HG03575 (cell line): ENCODE data around the gene CHRNB1.
A peak's percentile ranks its signal among the peaks of the same experiment; 100 is the strongest.
"Not testable (repeated sequence)": the region's sequence is repeated elsewhere in the genome, so short reads cannot be mapped to it uniquely, and the experiment has no call there.

Experiments used
- ATAC-seq: cut with Tn5 transposase; IDR thresholded peaks from one replicate; pipeline ENCODE4 v1.9.1; 2021; ENCODE audit not compliant: unreplicated experiment, insufficient number of reproducible peaks, low FRiP score; ENCODE audit errors: extremely low read depth

The CHRNB1 gene

DNA sequence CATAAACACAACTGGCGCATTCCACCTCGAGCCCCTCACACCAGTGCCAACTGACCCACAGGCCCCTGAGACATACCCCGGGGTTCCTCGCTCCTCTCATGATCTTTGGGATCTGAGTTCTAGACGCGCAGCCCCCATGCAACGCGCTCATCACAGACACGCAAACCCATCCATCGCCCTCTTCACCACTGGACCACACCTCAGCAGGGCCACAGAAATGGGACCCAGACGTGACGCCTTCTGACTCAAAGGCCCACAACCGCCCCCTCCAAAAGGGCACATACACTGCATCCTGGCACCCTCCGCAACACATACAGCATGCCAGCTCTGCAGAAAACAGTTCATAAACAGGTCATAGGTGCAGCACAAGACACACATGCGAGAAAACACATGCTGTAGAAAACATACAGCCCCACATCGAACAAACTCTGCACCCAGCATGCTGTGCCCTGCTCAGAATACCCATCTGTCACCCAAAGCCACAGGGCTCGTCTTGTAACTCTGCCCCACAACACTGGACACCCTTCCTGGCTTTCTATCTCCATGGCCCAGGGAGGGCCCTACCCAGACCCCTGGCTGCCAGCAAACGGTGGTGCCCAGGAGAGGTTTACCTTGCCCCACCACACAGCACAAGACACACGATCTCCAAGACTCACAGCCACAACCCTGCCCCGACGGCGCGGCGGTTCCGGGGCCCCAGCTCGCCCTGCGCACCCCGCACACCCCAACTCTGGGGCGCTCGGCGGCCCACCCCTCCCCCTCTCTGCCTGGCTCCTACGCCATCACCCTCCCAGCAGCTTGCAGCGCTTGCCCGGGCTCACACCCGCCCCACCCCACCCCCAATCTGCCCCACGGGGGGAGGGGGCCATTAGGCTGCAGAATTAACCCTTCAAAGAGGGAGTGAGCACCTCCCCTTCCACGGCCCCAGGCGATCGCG lies 33.7 kb downstream of the CHRNB1 start:
- no peak for ATAC-seq

DNA sequence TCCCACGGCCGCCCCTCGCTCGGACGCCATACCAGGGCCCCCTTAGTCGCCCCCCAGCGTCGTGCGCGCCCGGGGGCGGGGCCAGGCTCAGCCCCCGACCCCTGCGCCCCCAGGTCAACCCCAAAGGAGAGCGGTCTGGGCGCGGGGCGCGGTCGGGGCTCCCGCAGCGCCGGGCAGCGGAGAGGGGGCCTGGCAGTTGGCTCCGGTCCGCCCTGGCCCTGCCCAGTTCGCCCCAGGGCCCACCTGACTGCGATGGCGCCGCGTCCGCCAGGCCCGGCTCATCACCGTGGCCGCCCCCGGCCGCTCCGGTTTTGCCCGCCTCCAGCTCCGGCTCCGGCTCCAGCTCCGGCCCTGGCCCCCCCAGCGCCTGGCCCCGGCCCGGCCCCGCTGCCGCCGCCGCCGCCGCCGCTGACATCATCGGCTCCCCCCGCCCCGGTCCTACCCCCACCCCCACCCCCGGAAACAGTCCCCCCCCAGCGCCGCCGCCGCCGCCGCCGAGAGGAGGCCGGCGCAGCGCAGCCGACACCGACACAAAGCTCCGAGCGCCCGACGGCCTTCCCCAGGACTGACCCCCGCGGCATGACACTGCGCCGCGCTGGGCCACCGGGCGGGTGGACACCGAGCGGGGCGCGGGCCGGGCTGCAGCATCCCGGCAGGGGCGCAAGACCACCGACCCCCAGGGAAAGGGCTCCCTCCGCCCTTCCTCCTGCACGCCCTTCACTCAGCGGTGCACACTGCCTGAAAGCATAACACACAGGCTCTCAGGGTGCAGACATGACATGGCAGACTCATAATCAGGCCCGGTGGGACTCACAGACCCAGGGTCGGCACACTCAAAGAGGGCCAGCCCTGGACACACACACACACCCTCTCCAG lies 34.6 kb downstream of the CHRNB1 start, which contains the start of gene ZBTB4:
TSS of gene ZBTB4 (minus strand) at position 419 of the 876 bp plus-strand sequence. CDS start 12,830 bp downstream, outside the sequence.
- ATAC-seq, result no peak

DNA sequence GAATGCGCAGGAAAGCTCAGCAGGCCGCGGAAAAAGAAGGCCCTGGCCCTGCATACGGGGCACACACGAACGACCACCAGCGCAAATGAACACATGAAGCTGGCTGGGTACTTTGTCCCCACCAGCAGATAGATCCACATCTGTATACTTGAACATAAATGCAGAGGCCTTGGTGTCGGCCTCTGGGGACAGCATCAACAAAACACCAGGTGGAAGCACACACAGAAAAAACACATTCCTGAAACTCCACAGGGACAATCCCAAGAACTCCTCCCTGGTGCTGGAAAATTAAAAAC lies 35.2 kb downstream of the CHRNB1 start:
- no peak for ATAC-seq

DNA sequence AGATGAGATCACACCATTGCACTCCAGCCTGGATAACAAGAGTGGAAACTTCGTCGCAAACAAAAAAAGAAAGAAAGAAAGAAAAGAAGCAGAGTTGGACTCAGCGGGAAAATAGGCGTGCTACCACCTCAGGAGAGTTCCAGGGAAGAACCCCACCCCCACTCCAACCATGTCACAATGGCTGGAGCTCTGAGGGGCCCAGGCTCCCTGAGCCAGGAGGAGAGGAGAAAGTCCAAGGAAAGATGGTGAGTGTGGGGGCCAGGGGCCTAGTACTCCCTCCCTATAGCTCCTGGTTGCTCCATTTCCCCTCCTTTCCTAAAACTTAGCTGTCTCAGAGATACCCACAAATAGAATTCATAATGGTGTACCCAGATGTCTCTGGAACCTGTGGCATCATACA lies 36.4 kb downstream of the CHRNB1 start, which contains the start of gene SLC35G6:
TSS of gene SLC35G6 (plus strand) at position 172 of the 400 bp plus-strand sequence. CDS start at position 243, 71 bp downstream.
- ATAC-seq, result not testable (repeated sequence)

DNA sequence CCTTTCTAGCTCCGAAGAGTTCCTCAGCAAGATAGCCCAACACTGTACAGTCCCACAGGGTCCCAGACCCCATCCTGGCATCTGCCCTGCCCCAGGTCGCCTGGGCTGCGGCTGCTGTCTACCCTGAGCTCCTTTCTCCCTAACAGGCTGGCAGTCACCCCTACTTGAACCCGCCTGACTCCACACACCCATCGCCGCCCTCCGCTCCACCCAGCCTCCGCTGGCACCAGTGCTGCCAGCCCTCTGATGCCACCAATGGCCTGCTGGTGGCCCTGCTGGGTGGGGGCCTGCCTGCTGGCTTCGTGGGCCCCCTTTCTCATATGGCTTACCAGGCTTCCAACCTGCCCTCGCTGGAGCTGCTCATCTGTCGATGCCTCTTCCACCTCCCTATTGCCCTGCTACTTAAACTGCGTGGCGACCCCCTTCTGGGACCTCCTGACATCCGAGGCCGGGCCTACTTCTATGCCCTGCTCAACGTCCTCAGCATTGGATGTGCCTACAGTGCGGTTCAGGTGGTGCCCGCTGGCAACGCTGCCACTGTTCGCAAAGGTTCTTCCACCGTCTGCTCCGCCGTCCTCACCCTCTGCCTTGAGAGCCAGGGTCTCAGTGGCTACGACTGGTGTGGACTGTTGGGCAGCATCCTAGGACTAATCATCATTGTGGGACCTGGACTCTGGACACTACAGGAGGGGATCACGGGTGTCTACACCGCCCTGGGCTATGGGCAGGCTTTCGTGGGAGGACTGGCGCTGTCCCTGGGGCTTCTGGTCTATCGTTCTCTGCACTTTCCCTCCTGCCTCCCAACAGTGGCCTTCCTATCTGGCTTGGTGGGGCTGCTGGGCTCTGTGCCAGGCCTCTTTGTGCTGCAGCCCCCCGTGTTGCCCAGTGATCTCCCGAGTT lies 37.2 kb downstream of the CHRNB1 start:
- ATAC-seq, result not testable (repeated sequence)

DNA sequence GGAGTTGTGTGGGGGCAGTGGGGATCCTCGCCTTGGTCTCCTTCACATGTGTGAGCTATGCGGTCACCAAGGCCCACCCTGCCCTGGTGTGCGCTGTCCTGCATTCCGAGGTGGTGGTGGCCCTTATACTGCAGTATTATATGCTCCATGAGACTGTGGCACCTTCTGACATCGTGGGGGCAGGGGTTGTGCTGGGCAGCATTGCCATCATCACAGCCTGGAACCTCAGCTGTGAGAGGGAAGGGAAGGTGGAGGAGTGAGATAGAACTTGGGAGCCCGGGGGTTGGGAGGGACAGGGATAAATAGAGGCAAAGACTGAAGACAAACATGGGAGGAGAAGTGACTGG lies 37.9 kb downstream of the CHRNB1 start:
- not testable (repeated sequence) for ATAC-seq

DNA sequence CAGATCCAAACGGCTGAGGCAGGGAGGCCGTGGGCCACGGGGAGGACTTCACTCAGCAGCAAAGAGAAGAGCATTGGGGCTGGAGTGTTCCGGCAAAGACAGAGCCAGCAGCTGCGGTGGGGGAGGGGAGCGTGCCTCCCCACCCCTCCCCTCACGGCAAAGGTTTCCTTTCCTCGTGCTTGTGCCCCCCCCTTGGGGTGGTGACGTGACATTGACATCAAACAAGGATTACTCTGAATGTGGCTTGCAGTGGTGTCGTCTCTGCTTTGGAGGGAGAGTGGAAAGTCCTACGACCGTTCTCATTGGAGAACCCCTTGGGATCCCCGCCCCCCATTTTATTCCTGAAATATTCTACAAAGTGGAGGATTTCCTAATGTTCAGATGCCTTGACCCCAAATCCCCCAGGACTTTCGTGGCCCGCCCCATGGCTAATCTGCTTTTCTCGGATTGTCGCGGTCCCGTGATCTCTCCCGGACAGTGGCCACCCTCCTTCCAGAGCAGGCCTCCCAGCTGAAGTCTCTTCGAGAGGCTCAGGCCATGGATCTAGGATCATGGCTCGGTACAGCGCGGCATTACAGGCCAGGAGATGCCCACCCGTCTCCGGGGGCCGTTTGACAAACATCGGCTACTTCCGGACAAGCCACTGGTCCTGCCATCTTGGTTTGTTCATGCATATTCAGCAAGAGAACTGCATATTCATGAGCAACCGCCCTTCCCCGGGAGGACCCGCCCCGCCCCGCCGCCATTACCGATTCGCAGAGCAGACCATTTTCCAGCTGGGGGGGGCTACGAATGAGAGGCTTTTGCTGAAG lies 38.6 kb downstream of the CHRNB1 start:
- ATAC-seq, result no peak

DNA sequence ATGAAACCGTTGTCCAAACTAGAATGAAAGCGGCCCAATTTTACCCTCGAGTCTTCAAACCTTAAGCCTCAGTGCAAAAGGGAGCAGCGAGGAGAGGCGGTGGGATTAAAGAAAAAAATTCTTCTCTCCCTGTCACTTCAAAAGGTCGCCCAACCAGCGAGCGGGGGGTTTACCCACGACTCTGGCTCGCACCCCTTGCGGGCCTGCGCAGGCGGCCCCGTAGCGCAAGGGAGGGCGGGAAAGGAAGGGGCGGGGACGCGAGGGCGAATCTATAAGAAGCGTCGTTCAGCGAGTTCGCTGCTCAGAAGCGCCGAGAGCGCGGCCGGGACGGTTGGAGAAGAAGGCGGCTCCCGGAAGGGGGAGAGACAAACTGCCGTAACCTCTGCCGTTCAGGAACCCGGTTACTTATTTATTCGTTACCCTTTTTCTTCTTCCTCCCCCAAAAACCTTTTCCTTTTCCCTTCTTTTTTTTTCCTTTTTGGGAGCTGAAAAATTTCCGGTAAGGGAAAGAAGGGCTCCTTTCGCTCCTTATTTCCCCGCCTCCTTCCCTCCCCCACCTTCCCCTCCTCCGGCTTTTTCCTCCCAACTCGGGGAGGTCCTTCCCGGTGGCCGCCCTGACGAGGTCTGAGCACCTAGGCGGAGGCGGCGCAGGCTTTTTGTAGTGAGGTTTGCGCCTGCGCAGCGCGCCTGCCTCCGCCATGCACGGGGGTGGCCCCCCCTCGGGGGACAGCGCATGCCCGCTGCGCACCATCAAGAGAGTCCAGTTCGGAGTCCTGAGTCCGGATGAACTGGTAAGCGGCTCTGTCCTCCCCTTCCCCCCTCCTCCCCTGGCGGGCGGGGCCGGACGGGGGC lies 39.4 kb downstream of the CHRNB1 start, which contains the start of gene POLR2A:
TSS of gene POLR2A (plus strand) at position 300 of the 852 bp plus-strand sequence.
- ATAC-seq, result peak; percentile 33

DNA sequence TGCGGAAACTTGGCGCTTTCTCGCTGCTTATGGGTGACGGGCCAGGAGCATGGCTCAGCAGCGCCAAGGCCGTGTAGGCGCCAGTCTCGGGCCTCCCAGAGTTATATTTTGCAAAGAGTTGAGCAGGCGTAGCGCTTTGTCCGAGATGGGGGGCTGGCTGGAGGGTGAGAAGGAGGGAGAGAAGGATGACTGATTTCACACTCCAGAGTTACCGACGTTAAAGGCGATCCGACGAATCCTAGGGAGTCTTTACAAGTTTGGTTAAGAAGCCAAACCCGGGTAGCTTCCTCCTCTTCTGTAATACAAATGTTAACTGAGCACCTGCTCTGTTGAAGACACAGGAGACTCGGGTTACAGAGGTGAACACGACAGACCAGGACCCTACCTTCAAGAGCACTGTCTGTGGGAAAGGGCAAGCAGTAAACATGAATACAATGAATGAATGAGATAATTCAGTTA lies 40.1 kb downstream of the CHRNB1 start:
- ATAC-seq, result no peak

DNA sequence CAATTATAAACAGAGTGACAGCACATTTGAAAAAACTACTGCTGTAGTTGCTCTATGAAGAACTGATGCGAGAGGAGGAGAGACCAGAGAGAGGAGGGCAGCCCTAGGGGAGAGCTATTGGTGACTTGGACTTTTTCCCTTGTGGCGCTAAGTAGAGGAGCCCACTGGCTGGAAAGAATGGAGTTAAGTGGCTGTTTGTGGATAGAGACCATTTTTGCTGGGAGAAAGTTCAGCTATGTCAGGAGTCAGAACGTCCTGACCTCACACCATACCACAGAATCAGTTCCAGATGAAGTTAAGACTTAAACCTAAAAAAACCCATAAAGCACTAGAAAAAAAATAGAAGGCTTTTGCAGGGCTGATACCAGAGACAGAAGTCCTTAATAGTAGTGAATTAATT lies 41.3 kb downstream of the CHRNB1 start:
- no peak for ATAC-seq

DNA sequence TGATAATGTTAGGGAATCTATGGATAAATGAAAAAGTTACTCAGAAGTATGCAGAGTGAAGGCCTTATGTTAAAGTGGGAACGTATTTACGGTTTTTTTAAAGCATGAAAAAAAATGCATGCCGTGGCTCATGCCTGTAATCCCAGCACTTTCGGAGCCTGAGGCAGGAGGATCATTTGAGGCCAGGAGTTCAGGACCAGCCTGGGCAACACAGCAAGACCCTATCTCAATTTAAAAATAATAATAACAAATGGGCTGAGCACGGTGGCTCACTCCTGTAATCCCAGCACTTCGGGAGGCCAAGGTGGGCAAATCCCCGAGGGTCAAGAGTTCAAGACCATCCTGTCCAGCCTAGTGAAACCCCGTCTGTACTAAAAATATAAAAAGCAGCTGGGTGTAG lies 45.3 kb downstream of the CHRNB1 start:
- no peak for ATAC-seq

DNA sequence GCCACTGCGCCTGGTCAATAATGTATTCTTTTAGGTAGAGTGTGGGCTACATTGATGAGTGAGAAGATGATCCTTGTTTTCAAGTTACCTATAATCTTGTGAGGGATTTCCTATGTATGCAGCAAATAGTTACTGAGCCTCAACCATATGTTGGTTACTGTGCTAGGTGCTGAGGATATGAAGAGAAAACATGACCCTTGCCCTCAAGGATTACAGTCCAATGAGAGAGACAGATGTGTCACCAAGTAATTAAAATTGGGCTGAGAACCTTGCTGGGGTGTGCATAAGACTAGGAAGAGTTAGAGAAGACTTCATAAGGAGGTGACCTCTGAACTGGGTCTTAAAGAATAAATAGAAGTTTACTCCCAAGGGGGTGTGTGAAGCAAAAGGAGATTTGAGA lies 46.7 kb downstream of the CHRNB1 start:
- no peak for ATAC-seq

DNA sequence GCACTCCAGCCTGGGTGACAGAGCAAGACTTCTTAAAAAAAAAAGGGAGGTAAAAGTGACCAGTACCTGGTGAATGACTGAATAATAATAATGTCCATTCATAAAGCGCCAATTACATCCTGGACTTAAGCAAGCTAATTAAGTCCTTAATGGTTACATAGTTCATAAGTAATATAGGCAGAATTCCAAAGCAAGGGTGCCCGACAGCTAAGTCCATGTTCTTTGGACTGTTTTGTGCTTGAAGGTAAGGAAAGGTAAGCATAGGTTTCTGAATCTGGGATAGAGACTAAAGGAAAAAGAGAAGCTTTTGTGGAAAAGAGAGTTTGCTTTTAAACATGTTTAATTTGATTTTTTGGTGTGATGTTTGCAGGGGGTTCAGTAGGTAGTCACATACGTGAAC lies 49.1 kb downstream of the CHRNB1 start:
- no peak for ATAC-seq

DNA sequence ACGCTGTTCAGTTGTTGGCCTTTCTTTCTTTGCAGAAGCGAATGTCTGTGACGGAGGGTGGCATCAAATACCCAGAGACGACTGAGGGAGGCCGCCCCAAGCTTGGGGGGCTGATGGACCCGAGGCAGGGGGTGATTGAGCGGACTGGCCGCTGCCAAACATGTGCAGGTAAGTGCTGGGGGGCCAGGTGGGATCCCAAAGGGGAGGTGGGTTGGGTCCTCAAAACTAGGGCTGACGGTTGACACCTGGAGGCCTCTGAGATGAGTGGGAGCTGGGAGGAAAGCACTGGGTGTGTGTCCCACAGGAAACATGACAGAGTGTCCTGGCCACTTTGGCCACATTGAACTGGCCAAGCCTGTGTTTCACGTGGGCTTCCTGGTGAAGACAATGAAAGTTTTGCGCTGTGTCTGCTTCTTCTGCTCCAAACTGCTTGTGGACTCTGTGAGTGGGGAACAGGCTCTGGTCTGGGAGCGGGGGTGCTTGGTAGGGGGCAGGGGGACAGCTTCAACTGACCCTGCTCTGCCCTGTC lies 51.1 kb downstream of the CHRNB1 start:
- ATAC-seq, result no peak

DNA sequence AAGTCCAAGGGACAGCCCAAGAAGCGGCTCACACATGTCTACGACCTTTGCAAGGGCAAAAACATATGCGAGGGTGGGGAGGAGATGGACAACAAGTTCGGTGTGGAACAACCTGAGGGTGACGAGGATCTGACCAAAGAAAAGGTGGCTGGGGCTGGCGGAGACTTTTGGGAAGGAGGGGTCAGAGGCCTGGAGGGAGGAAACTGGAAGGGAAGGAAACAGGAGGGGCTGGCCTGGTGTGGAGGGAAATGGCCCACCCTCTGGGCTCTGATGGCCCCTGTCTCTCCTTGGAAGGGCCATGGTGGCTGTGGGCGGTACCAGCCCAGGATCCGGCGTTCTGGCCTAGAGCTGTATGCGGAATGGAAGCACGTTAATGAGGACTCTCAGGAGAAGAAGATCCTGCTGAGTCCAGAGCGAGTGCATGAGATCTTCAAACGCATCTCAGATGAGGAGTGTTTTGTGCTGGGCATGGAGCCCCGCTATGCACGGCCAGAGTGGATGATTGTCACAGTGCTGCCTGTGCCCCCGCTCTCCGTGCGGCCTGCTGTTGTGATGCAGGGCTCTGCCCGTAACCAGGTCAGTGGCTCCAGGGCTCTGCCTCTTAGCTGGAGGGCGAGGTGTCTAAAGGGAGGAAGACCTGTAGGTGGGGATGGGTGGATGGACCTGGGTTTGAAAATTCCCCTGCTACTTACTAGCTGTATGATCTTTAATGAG lies 51.8 kb downstream of the CHRNB1 start:
- no peak for ATAC-seq

DNA sequence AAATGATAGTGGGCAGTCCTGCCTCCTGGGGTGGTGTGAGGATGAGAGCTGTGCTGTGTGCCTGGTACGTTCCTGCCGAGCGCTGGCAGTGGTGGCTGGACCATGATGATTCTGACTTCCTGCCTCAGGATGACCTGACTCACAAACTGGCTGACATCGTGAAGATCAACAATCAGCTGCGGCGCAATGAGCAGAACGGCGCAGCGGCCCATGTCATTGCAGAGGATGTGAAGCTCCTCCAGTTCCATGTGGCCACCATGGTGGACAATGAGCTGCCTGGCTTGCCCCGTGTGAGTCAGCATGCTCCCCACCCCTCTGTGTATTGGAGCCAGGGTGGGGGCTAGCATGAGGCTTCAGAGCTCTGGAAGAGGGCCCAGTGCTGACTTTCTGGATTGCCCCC lies 52.4 kb downstream of the CHRNB1 start:
- ATAC-seq, result no peak
